A673 (cell line): Measurements from ENCODE around the gene MRPS18C. TPM values are rescaled to one million over a fixed set of nuclear protein-coding genes. Genes with fewer than 3 reads are reported as not detected.

Experiments used
- BruUV-seq: library from RNA; stranded (reverse); fragments of 400-500 nt; replicated peaks from 2 replicates; lab custom pipeline; 2021; lab: Mats Ljungman, UMichigan
- CTCF ChIA-PET: fragments of 300-600 bp; sonication (Branson Sonifier 250); formaldehyde crosslinking; loops from one replicate; lab custom pipeline; 2022; ENCODE audit warnings: antibody characterized with exemption; lab: Charles Lee
- POLR2A ChIA-PET: fragments of 300-600 bp; sonication (Branson Sonifier 250); formaldehyde crosslinking; loops from one replicate; lab custom pipeline; 2022; ENCODE audit warnings: antibody characterized with exemption; ENCODE audit not compliant: low non-redundant PET; lab: Charles Lee
- DNase-seq: peaks from one replicate; pipeline ENCODE4 v3.0.0-alpha.2; 2015; ENCODE audit warnings: low spot score
- H3K27ac ChIP-seq: fragments of 200-600 bp; sonication (generic); 2 replicates; pipeline ENCODE4 v1.5.1; 2016; ENCODE audit warnings: mixed run types, low read depth, mild to moderate bottlenecking, mixed read lengths, antibody characterized with exemption, low read length; ENCODE audit not compliant: poor library complexity, severe bottlenecking
- H3K27me3 ChIP-seq: fragments of 200-600 bp; sonication (generic); replicated peaks from 2 replicates; pipeline ENCODE4 v1.6.1; 2017; ENCODE audit warnings: mixed run types, low read depth, mild to moderate bottlenecking, mixed read lengths, antibody characterized with exemption, low read length; ENCODE audit not compliant: insufficient read depth, poor library complexity
- H3K36me3 ChIP-seq: fragments of 200-600 bp; sonication (generic); 2 replicates; pipeline ENCODE4 v1.6.1; 2016; ENCODE audit warnings: mixed run types, mild to moderate bottlenecking, mixed read lengths, antibody characterized with exemption, low read length; ENCODE audit not compliant: insufficient read depth, poor library complexity, severe bottlenecking
- H3K4me1 ChIP-seq: fragments of 200-600 bp; sonication (generic); 2 replicates; pipeline ENCODE4 v1.6.1; 2017; ENCODE audit warnings: mixed run types, mild to moderate bottlenecking, mixed read lengths, antibody characterized with exemption, low read length; ENCODE audit not compliant: insufficient read depth, poor library complexity, severe bottlenecking
- H3K4me3 ChIP-seq: fragments of 200-600 bp; sonication (generic); 2 replicates; pipeline ENCODE4 v1.5.1; 2016; ENCODE audit warnings: low read depth, mixed run types, mild to moderate bottlenecking, mixed read lengths, low read length; ENCODE audit not compliant: poor library complexity, severe bottlenecking
- H3K9me3 ChIP-seq: fragments of 200-600 bp; sonication (generic); 2 replicates; pipeline ENCODE4 v1.6.1; 2016; ENCODE audit warnings: mixed run types, low read depth, mild to moderate bottlenecking, mixed read lengths, antibody characterized with exemption, low read length; ENCODE audit not compliant: poor library complexity, severe bottlenecking
- CTCF ChIP-seq: fragments of 300-800, 200-600 bp; sonication (generic); conservative IDR thresholded peaks from 2 replicates; pipeline ENCODE4 v1.5.1; 2017; ENCODE audit warnings: low read depth, mild to moderate bottlenecking, antibody characterized with exemption, low read length, moderate library complexity, mixed read lengths
- EZH2 ChIP-seq: fragments of 200-600 bp; sonication (generic); IDR thresholded peaks from 2 replicates; pipeline ENCODE4 v1.6.1; 2017; ENCODE audit warnings: borderline replicate concordance, low read depth, mild to moderate bottlenecking, mixed read lengths, antibody characterized with exemption, low read length; ENCODE audit not compliant: poor library complexity, severe bottlenecking
- intact Hi-C: fragments of 100-400 bp; cut with micrococcal nuclease; formaldehyde crosslinking; loops from one replicate; pipeline ENCODE4 v1.10.0; 2022; ENCODE audit not compliant: unreplicated experiment
- total RNA-seq: library from RNA; stranded (reverse); gene quantifications from 2 replicates; pipeline ENCODE4 v1.2.3, GENCODE V29; 2021

MRPS18C gene
- total RNA-seq, 1 experiment from 2014 or later: 51.4 TPM

- no peaks in the 10 kb centered on the region for H3K36me3 ChIP-seq
- intact Hi-C loops: no loop called here
- H3K4me1 ChIP-seq: no peaks in the 10 kb centered on the region
- no TSS peak for BruUV-seq
- DNase-seq: no peak
- ChIA-PET POLR2A (no interaction called here), CTCF (no interaction called here)
- H3K27me3 ChIP-seq: no peaks in the 10 kb centered on the region
- no peak overlapping the region for H3K4me3 ChIP-seq
- TF ChIP-seq CTCF (no peak), EZH2 (no peak)
- H3K27ac ChIP-seq: no peak overlapping the region
- no peaks in the 10 kb centered on the region for H3K9me3 ChIP-seq
Measured at GRCh38 chr4:83440899-83441298, 15.0 kb upstream of the MRPS18C start.

GRCh38 chr4:83449009-83449408, 6.8 kb upstream of the MRPS18C start:
- Histone ChIP-seq H3K27me3 (no peaks in the 10 kb centered on the region), H3K4me3 (no peak overlapping the region), H3K9me3 (no peaks in the 10 kb centered on the region), H3K27ac (no peak overlapping the region), H3K4me1 (no peaks in the 10 kb centered on the region), H3K36me3 (peaks cover 3% of the 10 kb centered on the region)
- intact Hi-C loops: no loop called here
- no peak for TF ChIP-seq CTCF
- no peak for TF ChIP-seq EZH2
- no TSS peak for BruUV-seq
- ChIA-PET POLR2A (no interaction called here), CTCF (no interaction called here)
- DNase-seq: no peak

GRCh38 chr4:83454686-83455085, 1.2 kb upstream of the MRPS18C start:
- Histone ChIP-seq H3K4me1 (no peaks in the 10 kb centered on the region), H3K27ac (peak overlapping the region; percentile 89), H3K4me3 (peak overlapping the region; percentile 78), H3K9me3 (no peaks in the 10 kb centered on the region), H3K27me3 (no peaks in the 10 kb centered on the region), H3K36me3 (peaks cover 3% of the 10 kb centered on the region)
- POLR2A ChIA-PET: no interaction called here
- TF ChIP-seq CTCF (no peak), EZH2 (no peak)
- intact Hi-C loops: no loop called here
- CTCF ChIA-PET: no interaction called here
- no TSS peak for BruUV-seq
- DNase-seq: peak; percentile 1
